HG03354 (cell line): ENCODE data around the gene VTCN1.
"Not testable (repeated sequence)": the region's sequence is repeated elsewhere in the genome, so short reads cannot be mapped to it uniquely, and the experiment has no call there.

Experiments used
- ATAC-seq: cut with Tn5 transposase; IDR thresholded peaks from one replicate; pipeline ENCODE4 v1.9.1; 2021; ENCODE audit warnings: mild to moderate bottlenecking; ENCODE audit not compliant: unreplicated experiment, poor library complexity, severe bottlenecking

Gene VTCN1, protein sequence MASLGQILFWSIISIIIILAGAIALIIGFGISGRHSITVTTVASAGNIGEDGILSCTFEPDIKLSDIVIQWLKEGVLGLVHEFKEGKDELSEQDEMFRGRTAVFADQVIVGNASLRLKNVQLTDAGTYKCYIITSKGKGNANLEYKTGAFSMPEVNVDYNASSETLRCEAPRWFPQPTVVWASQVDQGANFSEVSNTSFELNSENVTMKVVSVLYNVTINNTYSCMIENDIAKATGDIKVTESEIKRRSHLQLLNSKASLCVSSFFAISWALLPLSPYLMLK

DNA sequence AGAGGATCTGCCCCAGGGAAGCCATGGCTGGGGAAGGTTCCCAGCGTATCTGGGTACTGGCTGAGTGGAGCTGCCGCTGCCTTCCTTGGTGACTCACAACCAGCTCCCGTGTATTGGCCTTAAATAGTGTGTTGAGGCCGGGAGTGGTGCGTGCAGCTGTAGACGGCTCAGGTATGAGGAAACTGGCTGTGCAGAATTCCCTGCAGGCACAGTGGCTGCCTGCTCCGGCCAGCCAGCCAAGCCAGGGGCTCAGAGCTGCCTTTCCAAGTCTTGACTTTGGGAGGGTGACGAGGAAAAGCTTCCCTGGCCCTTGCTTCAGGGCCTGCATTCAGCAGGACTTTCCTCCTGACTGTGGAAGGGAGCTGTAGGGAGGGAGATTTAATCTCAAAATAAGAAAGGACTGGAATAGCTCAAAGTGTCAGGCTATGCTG lies at the start of gene VTCN1:
Gene VTCN1 (minus strand): TSS at position 97 of the 431 bp plus-strand sequence. CDS start 72 bp downstream, at position 25.
- ATAC-seq: no peak

DNA sequence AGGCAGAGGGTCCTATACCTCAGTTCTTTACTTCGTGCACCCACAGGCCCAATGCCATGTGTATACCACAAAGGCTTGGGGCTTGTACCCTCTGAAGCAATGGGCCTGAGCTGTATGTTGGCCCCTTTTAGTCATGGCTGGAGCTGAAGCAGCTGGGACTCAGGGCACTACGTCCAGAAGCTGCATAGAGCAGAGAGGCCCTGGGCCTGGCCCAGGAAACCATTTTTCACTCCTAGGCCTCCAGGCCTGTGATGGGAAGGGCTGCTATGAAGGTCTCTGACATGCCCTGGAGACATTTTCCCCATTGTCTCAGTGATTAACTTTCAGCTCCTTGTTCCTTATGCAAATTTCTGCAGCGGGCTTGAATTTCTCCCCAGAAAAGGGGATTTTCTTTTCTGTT lies 48.1 kb upstream of the VTCN1 start:
- ATAC-seq: no peak

DNA sequence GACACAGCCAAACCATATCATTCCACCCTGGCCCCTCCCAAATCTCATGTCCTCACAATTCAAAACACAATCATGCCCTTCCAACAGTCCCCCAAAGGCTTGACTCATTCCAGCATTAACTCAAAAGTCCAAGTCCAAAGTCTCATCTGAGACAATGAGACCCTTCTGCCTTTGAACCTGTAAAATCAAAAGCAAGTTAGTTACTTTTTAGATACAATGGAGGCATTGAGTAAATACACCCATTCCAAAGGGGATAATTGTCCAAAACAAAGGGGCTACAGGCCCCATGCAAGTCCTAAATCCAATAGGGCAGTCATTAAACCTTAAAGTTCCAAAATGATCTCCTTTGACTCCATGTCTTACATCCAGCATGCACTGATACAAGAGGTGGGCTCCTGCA lies 47.3 kb upstream of the VTCN1 start:
- ATAC-seq: not testable (repeated sequence)

DNA sequence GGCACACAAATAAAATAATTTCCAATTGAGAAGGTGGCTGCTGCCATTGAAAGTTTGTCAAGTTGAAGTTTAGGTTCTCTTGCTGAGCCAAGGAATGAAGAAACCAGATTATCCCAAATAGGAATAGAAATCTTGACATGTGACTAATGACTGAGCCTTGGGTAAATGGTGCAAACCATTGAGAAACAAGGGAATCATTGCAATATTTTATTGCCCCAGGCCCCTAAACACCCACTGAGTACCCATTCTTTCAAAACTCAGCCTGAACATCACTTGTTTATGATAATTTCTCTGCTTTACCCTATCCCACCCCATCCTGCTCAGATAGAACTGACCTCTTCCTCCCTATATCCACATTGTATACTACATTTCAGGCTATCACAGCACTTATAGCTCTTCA lies 46.6 kb upstream of the VTCN1 start:
- ATAC-seq: no peak

DNA sequence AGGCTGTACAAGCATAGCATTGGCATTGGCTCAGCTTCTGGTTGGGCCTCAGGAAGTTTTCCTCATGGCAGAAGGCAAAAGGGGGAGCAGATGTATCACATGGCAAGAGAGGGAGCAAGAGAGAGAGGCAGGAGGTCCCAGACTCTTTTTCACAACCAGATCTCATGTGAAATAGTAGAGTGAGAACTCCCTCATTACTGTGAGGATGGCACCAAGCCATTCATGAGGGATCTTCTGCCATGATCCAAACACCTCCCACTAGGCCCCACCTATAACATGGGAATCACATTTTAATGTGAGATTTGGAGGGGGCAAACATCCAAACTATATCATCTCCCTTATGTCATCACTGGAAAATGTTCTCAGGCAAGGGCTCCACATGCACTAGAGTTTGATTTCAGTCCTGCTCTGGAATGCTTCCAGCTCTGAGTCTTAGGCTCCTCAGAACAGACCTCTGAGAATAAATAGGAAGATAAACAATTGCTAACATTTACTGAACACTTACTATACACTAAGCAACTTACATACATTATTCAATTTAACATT lies 39.4 kb upstream of the VTCN1 start:
- ATAC-seq: no peak

DNA sequence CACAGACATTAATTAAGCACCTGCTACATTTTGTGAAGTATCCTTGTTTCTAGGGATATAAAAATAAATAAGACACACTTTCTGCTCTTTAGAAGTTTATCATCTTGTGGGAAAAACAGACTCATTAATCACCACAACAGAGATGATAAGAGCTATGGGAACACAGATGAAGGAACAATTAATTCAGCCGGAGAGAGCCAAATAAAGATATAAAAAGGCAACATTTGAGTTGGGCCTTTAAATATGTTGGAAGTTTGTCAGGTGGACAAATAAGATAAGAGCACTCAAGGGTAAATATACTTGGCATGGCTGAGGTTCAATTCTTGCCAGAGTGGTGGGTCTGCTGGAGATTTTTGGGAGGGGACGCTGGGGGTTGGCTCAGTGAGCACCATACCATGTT lies 34.2 kb upstream of the VTCN1 start:
- no peak for ATAC-seq

DNA sequence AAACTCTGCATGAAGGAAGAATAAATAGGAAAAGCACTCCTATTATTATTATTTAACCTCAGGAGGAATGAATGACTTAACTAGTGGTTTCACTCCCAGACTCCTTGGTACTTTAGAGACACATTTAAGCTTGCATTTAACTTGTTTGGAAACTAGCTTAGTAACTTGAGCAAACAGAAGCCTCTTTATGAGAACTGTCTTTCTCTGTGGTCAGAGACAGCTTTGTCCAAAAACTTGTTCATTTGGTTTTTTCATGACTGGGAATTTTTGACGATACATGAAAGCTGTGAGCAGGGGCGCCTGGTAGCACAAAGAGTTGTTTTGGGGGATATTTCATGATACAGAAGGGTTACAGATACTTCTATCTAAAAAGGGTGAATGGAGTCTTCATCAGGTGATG lies 33.6 kb upstream of the VTCN1 start:
- no peak for ATAC-seq

DNA sequence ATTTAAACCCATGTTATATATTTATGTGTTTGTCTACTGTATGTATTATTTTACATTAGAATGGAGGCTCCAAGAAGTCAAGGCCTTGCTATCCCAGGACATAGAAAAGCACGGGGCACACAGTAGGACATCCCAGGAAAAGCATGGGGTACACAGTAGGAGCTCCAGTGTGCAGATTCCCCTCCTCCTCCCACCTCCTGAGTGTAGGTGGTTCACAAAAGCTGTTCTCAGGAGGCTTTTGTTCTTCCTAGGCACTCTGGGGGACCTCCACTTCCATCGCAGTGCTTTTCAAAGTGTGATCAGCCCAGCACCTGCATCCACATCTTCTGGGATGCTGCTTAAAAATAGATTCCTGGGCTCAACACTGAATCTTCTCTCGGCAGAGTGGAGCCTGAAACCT lies 30.8 kb upstream of the VTCN1 start:
- ATAC-seq: no peak

DNA sequence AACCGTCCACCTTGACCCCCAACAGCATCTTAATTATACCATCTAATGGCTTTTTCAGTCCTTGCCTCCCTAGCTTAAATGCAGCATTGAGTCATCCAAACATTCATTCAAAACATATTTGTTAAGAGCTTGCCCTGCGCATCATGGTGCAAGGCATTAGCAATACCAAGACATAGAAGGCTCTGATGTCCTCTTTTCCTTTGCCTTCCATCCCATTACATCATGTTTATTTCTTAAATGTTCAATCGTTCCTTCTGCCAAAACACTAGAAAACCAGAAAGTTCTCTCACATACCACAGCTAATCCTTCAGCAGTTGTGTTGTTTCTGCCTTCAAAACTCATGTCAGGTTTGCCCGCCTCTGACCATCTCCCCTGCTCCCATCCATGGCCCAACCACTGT lies 29.8 kb upstream of the VTCN1 start:
- no peak for ATAC-seq

DNA sequence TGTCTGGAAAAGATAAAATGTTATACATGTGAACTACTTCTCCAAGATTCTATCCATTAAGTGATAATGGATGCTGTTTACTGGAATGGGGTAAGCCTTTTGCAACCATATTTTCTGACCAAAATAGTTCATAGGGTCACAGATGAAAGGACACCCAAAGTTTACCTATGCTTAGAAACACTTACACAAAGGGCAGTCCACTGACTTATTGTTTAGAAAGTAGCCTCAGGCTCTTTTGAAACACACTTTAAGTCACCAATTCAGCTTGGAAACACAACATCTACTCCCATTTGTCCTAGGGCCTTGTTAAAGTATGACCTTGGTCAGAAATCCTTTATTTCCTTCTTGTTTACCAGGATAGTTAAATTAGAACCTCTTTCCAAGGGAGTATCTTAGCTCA lies 28.7 kb upstream of the VTCN1 start:
- no peak for ATAC-seq

DNA sequence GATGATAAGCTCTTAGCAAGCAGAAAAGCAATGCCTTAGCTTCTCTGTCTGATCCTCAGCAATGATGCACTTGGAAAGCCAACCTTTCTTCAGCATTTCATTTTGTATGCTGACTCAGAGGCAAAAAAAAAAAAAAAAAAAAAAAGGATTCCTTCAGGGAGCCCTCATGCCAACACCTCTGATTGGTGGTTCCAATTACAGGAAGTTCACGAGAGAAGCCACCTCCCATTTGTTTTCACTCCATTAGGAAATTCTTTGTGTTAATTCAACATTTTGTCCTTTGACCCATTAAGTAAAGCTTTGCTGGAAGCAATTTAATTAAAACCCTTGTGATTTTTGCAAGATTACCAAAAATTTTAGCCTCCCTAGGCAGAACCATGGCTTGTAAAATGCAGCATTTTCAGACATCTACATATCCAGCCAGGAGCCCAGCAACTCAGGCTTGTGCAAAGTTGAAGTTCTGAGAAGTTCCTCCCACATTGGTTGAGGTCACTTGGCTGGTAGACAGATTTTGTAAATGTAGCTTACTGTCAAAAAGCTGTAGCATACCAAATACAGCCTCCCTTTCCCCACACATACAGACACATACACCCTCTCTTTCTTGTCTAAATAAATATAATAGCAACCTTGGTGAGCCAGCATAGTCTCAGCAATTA lies 27.1 kb upstream of the VTCN1 start:
- no peak for ATAC-seq

DNA sequence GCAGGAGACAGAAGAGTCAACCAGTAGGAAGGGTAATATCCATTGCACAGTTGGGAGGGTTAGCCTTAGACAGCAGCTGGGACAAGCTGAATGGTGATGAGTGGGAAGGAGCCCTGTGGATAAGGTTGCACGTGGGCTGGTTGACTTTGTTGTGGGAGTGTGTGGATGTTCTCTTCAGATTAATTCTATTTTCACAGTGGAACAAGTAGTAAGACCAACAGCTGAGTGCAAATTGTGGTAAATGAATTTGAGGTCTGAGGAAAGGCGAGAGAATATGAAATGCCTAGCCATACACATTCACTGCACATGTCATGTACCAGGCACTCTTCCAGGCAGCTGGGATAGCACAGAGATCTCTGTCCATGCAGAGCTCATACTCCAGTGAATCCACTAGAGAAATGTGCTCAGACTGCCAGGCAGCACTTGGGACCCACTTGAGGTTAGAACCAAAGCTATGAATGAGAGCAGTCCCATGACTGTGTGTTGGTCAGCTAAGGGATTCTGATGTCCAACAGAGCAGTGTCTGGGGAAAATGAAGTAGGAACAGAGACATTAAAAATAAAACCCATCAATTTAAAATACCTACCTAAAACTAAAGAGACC lies 25.2 kb upstream of the VTCN1 start:
- ATAC-seq: no peak

DNA sequence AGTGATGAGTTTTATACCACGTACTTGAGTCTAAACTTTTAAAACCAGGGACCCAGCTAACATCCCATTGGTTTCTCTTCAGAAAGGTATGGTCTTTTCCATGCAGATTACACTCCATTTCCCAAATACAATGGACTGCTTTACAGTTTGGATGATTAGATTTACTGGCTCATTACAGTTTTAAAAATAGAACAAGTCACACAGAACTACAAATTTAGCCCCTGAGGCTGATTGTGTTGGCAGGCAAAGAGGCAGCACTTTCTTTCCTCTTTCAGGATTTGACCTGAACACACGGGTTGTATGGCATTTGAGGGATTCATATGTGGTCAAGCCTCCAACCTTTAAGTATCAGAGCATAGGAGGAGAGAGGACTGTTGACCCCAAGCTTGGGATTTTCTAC lies 21.8 kb upstream of the VTCN1 start:
- ATAC-seq: no peak

DNA sequence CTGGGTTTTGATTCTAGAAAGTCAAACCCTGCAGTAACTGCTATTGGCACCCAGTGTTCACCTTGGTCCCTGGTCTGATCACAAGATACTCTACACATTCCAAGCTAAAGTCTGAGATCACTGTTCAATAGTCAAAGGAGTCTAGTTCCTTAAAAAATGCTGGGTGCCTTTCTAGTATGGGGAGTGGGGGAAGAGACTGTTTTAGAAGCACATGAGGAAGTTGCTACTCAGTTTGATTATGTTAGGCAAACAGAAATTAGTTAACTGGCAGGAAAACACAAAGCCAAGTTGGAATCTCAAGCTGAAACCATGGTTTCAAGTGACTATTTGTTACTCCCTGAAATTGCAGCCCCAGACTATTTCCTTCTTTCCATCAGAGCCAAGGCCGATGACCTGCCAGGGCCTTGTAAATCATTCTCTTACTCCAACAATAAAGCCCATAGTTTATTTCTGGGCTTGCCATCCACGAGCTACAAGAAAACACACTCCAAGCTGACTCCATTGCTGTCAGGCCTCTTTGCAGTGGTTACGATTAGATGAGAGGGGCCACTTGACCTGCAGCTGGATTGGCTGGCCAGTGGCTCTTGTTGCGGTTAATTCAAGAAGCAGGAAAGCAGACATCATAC lies 21.1 kb upstream of the VTCN1 start:
- no peak for ATAC-seq

DNA sequence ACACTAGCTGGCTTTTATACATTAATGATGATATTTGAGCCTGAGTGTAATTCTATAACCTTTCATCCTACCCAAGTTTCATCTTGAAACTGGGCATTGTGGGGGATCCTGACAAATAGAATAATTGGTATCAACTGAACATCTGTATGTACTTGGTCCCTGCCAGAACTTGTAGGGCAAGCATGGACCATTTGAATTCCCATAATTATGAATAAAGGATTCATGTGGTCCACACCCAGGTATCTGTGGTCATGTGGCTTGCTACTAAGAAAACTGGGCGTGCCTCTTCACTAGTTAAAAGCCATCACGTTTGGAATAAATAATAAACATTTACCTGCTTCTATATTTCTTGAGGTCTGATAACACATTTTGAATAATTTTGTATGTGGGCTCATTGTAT lies 20.6 kb upstream of the VTCN1 start:
- ATAC-seq: no peak

DNA sequence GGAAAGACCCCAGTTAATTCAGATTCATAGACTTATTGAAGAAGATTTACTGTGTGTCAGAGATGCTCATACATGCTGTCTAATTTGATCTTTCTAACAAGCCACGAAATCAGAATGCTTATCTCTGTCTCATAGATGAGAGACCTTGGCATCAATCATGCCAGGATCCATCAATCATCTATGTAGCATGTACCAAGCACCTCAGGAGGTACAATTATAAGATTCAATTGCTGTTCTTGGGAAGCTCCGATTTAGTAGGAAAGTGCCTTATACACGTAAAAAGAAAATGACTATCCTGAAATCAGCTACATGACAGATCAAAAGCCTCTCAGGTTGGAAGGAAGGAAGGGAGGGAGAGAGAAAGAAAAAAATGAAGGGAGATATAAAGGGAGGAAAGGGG lies 18.5 kb upstream of the VTCN1 start:
- no peak for ATAC-seq

DNA sequence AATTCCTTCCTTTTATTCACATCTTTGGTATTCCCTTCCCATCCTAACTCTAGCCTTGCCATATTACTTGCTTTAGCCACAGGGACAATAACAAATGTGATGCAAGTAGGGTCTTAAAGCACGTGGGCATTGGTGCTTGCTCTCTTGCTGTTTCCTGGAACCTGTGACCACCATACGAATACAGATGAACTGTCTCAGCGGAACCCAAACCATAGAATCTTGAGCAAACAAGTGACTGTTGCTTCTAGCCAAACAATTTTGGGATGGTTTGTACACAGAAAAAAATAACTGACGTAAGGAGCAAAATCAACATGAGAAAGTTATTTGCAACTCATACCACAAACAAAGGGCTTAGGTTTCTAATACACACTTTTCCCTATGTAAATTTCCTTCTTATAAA lies 15.2 kb upstream of the VTCN1 start:
- ATAC-seq: no peak

DNA sequence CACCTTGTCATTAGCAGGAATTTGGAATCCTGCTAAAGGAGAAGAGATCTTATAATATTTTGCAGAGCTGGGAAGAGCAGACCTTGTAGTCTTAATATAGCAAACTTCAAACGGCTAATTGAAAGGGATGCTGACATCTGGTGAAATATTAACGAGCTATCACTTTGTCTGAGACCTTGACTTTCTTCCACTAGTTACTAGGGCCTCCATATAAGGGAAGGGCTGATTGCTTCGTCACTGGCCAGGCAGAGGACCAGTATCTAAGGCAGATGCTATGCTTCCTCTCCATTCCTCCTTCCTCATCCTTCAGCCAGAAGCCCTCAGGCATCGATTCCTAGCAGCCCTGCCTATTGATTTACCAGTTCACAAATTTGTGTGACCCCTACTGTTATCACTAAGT lies 6.0 kb upstream of the VTCN1 start:
- ATAC-seq: no peak

DNA sequence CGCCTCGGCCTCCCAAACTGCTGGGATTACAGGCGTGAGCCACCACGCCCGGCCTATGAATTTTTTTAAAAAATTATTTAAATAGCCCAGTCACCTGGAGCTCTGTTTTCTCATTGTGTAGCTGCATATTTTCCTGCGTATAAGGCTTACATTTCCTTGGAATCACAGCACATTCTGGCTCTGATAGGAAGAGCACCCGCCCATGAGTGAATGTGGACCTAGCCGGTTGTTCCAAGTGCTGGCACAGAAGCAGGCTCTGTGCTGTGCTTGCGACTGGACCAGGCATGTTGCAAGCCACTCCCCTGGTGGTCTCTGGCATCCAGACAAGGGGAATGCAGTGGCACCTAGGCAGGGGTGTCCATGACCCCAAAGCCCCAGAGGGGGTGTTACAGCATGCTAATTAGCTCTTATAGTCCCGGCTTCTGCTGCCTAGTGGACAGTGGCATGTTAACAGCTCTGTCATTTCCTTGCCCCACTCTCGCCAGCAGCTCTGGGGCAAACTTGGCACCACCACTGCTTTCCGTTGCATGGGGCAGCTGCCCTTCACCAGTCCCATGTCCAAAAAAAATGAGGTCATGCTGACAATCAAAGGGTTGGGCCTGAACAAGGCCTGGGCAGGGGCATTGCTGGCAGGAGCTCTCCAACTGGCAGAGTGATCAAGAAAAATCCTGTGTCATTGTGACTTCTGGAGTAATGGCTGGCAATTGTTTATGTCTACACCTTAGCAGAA lies 5.2 kb upstream of the VTCN1 start:
- ATAC-seq: no peak

DNA sequence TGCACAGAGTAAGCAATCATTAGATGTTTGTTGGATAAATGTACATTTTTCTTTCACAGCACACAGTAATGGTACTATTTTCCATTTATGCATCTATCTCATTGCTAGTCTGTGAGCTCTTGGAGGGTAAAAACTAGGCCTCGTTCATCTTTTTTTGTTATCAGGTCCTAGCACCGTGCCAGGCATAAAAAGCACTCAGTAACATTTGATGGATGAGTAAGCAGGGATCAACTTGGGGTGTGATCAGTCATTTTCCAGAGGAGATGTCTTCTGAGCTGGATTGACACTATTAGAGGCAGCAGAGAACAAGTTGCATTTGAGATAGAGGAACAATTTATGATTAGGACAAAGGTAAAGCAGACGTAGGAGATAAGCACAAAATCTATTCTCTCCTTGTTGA lies 4.3 kb upstream of the VTCN1 start:
- no peak for ATAC-seq
